ENCODE data around the gene CYP2D6. TPM values are rescaled to one million over a fixed set of nuclear protein-coding genes. Genes with fewer than 3 reads are reported as not detected.
"Not testable (repeated sequence)": the region's sequence is repeated elsewhere in the genome, so short reads cannot be mapped to it uniquely, and the experiment has no call there.

CYP2D6 gene
- polyA plus RNA-seq, 3 donors: 0.85 to 1.2 (median 1.1) TPM

- no peak overlapping the region for H3K27ac ChIP-seq (ENCODE audit: low read depth, low read length)
- 60 to 86% (median 62%) methylated on average over 4 of the region's 4 CpGs for WGBS, 3 donors
These were observed 18.8 kb downstream of the CYP2D6 start for GRCh38 chr22:42111798-42112197.

DNA sequence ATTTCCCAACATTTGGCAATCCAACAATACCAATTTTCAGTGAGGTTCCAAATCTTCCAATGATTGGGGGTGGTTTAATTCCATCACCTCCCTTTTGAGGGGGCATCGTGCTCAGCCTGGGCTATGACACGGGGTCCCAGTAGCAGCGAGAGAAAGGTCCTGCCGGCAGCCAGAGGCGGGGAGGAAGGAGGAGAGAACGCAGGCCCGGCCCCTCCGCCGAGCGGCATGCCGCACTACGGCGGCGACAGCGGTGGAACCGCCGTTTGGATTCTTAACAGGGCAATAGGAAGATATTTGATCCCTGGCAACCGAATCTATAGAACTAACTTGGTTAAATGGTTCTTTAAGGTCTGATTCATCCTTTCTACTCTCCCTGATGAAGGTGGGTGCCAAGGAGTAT is 21.8 kb downstream of the CYP2D6 start:
- WGBS, 3 donors: 78 to 83% (median 83%) methylated on average over 18 of the region's 18 CpGs
- H3K27ac ChIP-seq (ENCODE audit: low read depth, low read length): no peak overlapping the region

GRCh38 chr22:42104332-42104860 is 26.2 kb downstream of the CYP2D6 start:
- 92 to 96% (median 95%) methylated on average over 6 of the region's 6 CpGs for WGBS, 3 donors
- H3K27ac ChIP-seq (ENCODE audit: low read depth, low read length): not testable (repeated sequence)

DNA sequence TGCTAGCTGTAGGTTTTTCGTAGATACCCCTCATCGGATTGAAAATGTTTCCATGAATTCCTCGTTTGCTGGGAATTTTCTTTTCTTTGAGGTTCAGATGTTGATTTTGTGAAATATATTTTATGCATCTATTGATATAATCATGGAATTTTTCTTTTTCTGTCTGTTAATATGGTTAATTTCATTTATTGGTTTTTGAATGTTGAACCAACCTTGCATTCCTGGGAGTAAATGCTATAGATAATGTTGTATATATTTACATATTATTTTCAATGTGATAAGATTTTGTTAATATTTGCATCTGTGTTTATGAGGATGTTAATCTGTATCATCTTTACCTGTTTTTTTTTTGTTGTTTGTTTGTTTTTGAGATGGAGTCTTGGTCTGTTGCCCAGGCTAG is 29.4 kb downstream of the CYP2D6 start:
- WGBS, 3 donors: 96 to 99% (median 98%) methylated on average over 3 of the region's 3 CpGs
- H3K27ac ChIP-seq (ENCODE audit: low read depth, low read length): no peak overlapping the region

- H3K27ac ChIP-seq (ENCODE audit: low read depth, low read length): peak overlapping the region; percentile 92
- 28 to 33% (median 33%) methylated on average over 7 of the region's 7 CpGs for WGBS, 3 donors
These were observed 39.2 kb downstream of the CYP2D6 start for GRCh38 chr22:42091455-42091782.

- WGBS, 3 donors: 0% methylated on average over 70 to 71 of the region's 71 CpGs
- peak within 1 kb of the TSS; percentile 92 for H3K27ac ChIP-seq (ENCODE audit: low read depth, low read length)
These were observed 39.8 kb downstream of the CYP2D6 start, which contains the start of gene NDUFA6 for GRCh38 chr22:42090596-42091454. TSS of gene NDUFA6 (minus strand) at chr22:42090772. CDS start at chr22:42090744, 28 bp downstream.

GRCh38 chr22:42086051-42086450 is 44.6 kb downstream of the CYP2D6 start:
- H3K27ac ChIP-seq (ENCODE audit: low read depth, low read length): no peak overlapping the region
- WGBS, 3 donors: 56 to 63% (median 62%) methylated on average over 6 of the region's 6 CpGs

GRCh38 chr22:42084874-42085273 is 45.7 kb downstream of the CYP2D6 start:
- no peak overlapping the region for H3K27ac ChIP-seq (ENCODE audit: low read depth, low read length)
- WGBS, 3 donors: 93 to 96% (median 96%) methylated on average over 8 of the region's 8 CpGs

GRCh38 chr22:42083119-42083518 is 47.5 kb downstream of the CYP2D6 start:
- H3K27ac ChIP-seq (ENCODE audit: low read depth, low read length): no peak overlapping the region
- WGBS, 3 donors: 87 to 92% (median 91%) methylated on average over 4 of the region's 4 CpGs

GRCh38 chr22:42080287-42080686 is 50.3 kb downstream of the CYP2D6 start:
- WGBS, 3 donors: 2 to 3% (median 3%) methylated on average over 14 of the region's 14 CpGs
- H3K27ac ChIP-seq (ENCODE audit: low read depth, low read length): peak overlapping the region; percentile 38

DNA sequence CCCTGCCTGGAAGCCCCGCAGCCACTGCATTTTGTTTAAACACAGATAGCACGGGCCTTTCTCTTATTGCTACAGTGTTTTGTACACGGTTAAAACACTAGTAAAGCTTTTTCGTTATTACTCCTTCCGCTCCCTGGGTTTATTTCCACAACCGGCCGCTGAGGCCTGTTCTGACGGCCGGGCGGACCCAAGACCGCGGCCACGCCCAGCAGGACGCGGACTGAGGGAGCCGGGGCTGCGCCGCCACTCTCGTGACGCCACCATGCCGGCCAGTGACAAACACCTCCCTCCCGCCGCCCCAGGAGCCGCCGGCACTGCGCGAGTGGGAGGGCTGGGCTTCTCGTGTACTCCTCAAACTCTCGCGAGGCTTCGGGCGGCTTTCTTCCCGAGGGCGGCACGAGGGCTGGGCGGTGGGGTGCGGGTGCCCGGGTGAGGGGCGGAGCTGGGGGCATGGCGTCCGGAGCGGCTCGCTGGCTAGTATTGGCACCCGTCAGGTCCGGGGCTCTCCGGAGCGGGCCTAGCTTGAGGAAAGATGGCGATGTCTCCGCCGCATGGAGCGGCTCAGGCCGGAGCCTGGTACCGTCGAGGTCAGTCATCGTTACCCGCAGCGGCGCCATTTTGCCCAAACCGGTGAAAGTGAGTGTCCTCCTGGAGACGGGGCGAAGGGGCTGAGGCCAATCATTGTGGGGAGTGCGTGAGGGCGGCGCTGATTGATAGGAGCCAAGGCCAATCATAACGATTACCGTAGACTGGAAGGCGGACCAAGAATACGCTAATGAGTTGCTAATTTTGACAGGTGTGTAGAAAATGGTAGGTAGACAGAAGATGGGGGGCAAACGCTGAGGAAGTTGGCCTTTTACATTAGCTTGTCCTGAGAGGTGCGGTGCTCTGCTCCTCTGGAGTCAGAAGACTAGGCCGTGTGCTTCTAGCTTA is 51.0 kb downstream of the CYP2D6 start, which contains the start of gene SMDT1:
SMDT1 (plus strand) TSS at position 382 of the 933 bp plus-strand sequence; CDS start at position 451, 69 bp downstream.
- peak within 1 kb of the TSS; percentile 80 for H3K27ac ChIP-seq (ENCODE audit: low read depth, low read length)
- 0 to 1% (median 0%) methylated on average over 67 to 71 of the region's 71 CpGs for WGBS, 3 donors

DNA sequence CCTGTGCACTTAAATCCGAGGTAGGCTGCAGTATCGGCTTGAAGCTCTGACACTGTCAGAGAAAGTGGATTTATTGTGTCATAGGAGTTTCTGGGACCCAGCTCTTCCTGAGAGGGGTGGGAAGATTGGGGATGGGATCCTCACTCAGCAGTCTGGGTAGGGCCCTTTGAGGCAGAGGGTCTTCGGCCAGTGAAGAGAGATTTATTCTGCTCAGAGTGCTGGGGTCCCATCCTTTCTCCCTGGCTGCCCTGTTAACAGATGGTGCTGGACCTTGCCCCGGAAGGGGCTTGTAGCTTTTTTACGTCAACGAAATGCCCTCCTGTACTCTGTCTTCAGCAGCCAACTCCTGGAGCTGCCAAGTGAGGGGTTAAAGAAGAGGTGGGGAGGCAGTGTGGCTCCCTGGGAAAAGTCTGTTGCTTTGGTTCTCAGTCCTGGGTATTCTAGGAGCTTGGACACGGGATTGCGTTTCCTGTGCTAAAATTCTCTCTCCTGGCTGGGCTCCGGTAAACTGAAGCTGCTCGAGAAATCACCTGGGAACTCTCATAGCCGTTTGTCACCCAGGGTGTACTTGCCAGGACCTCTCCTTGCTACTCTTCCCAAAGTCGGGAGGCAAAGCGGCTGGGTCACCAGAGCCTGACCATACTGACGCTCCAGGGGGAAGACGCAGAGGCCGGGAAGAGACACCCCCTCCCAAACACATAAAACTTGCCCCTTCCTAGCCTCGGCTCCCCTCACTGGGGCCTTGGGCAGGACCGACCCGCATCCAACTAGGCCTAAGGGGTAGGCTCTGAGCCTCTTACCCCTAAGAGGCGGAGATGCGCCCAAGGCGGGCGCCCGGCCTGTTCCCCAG is 51.9 kb downstream of the CYP2D6 start:
- WGBS, 3 donors: 16 to 45% (median 41%) methylated on average over 24 of the region's 24 CpGs
- peak overlapping the region; percentile 80 for H3K27ac ChIP-seq (ENCODE audit: low read depth, low read length)

- 88 to 91% (median 89%) methylated on average over 20 to 21 of the region's 21 CpGs for WGBS, 3 donors
- no peak overlapping the region for H3K27ac ChIP-seq (ENCODE audit: low read depth, low read length)
These were observed 53.0 kb downstream of the CYP2D6 start for GRCh38 chr22:42077486-42078125.

GRCh38 chr22:42076764-42077485 is 53.7 kb downstream of the CYP2D6 start:
- no peak overlapping the region for H3K27ac ChIP-seq (ENCODE audit: low read depth, low read length)
- WGBS, 3 donors: 84 to 90% (median 89%) methylated on average over 17 to 20 of the region's 20 CpGs
